ENCODE data around the gene PSMA4.

Gene PSMA4

DNA sequence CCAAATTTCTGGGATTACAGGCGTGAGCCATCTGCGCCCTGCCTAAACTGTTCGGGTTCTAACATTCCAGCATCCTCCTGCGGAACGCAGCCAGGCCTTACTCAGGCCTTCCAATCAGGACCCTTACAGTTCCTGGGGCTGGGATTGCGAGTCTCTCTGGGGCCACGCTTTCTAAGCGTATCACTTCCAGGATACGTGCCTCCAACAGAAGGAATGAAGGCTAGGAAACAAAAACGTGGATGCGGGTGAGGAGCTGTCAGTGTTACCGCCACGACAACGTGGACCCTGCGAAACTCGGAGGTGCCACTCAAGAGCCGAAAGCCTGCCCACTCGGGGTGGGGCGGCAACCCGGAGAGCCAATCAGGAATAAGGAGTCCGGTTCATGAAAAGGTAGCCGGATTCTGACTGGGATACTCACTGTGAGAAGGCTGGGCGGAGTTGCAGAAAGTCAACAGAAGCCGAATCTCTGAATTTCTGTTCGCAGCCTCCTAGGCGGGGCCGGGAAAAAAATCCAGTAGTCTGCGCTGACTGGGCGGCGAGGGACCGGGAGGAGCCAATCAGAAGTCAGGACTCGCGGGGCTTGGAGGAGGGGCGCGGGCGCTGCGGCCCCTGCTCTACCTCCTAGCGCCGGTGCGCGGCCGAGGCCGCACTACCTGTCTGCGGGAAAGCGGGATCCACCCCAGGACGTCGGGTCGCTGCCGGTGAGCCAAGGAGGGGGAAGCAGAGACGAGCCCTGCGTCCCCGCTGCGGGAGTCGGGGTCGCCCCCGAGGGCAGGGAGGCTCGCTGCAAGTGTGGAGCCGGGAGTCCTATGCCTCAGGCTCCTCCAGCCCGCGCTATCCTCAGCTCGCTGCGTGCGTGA, 33.0 kb upstream of the PSMA4 start, which contains the start of gene HYKK (continued):
- TF ChIP-seq, protein P1, sequence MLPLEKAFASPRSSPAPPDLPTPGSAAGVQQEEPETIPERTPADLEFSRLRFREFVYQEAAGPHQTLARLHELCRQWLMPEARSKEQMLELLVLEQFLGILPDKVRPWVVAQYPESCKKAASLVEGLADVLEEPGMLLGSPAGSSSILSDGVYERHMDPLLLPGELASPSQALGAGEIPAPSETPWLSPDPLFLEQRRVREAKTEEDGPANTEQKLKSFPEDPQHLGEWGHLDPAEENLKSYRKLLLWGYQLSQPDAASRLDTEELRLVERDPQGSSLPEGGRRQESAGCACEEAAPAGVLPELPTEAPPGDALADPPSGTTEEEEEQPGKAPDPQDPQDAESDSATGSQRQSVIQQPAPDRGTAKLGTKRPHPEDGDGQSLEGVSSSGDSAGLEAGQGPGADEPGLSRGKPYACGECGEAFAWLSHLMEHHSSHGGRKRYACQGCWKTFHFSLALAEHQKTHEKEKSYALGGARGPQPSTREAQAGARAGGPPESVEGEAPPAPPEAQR (tag by site-specific recombination; IDR thresholded peaks at IDR 0.05) = no peak
- no peak for TF ChIP-seq ZNF311 (tag by site-specific recombination; IDR thresholded peaks at IDR 0.05; ENCODE audit: borderline replicate concordance)
- peak; percentile 26; the same call in 1 of the 2 replicates for TF ChIP-seq SP7 (tag by site-specific recombination; IDR thresholded peaks at IDR 0.05)
- no peak for TF ChIP-seq ZNF558 (tag by site-specific recombination; IDR thresholded peaks at IDR 0.05)
- TF ChIP-seq ZBTB48 (tag by site-specific recombination; IDR thresholded peaks at IDR 0.05) = no peak
- TF ChIP-seq SALL2 (tag by site-specific recombination; IDR thresholded peaks at IDR 0.05; ENCODE audit: borderline replicate concordance) = no peak
- TF ChIP-seq ZNF138 (tag by site-specific recombination; IDR thresholded peaks at IDR 0.05; ENCODE audit: borderline replicate concordance) = no peak
- 0 out of 2 replicates have a peak, but pooled peaks have one; percentile 23 for TF ChIP-seq WT1 (tag by site-specific recombination; IDR thresholded peaks at IDR 0.05)
- no peak for TF ChIP-seq ZNF302 (tag by site-specific recombination; IDR thresholded peaks at IDR 0.05; ENCODE audit: low read depth)
- 0 out of 2 replicates have a peak, but pooled peaks have one; percentile 24 for TF ChIP-seq ZNF792 (tag by site-specific recombination; IDR thresholded peaks at IDR 0.05)
- TF ChIP-seq ZNF121 (tag by site-specific recombination; IDR thresholded peaks at IDR 0.05) = no peak
- peak; percentile 51; the same call in 1 of the 2 replicates for TF ChIP-seq ZBTB7A (tag by site-specific recombination; IDR thresholded peaks at IDR 0.05; ENCODE audit: low read depth)
- TF ChIP-seq ZNF266 (tag by site-specific recombination; IDR thresholded peaks at IDR 0.05; ENCODE audit: low read depth) = no peak
- TF ChIP-seq, protein P2, sequence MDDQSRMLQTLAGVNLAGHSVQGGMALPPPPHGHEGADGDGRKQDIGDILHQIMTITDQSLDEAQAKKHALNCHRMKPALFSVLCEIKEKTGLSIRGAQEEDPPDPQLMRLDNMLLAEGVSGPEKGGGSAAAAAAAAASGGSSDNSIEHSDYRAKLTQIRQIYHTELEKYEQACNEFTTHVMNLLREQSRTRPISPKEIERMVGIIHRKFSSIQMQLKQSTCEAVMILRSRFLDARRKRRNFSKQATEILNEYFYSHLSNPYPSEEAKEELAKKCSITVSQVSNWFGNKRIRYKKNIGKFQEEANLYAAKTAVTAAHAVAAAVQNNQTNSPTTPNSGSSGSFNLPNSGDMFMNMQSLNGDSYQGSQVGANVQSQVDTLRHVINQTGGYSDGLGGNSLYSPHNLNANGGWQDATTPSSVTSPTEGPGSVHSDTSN (CRISPR knock-in tag; IDR thresholded peaks at IDR 0.05) = peak; percentile 58; the same call in 1 of the 2 replicates
- TF ChIP-seq KLF1 (tag by site-specific recombination; IDR thresholded peaks at IDR 0.05) = 0 out of 2 replicates have a peak, but pooled peaks have one; percentile 33
- TF ChIP-seq, protein P3, sequence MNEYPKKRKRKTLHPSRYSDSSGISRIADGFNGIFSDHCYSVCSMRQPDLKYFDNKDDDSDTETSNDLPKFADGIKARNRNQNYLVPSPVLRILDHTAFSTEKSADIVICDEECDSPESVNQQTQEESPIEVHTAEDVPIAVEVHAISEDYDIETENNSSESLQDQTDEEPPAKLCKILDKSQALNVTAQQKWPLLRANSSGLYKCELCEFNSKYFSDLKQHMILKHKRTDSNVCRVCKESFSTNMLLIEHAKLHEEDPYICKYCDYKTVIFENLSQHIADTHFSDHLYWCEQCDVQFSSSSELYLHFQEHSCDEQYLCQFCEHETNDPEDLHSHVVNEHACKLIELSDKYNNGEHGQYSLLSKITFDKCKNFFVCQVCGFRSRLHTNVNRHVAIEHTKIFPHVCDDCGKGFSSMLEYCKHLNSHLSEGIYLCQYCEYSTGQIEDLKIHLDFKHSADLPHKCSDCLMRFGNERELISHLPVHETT (tag by site-specific recombination; IDR thresholded peaks at IDR 0.05) = no peak
- TF ChIP-seq ZNF114 (tag by site-specific recombination; IDR thresholded peaks at IDR 0.05) = no peak
- TF ChIP-seq ZNF629 (tag by site-specific recombination; IDR thresholded peaks at IDR 0.05) = no peak
- TF ChIP-seq, protein P4, sequence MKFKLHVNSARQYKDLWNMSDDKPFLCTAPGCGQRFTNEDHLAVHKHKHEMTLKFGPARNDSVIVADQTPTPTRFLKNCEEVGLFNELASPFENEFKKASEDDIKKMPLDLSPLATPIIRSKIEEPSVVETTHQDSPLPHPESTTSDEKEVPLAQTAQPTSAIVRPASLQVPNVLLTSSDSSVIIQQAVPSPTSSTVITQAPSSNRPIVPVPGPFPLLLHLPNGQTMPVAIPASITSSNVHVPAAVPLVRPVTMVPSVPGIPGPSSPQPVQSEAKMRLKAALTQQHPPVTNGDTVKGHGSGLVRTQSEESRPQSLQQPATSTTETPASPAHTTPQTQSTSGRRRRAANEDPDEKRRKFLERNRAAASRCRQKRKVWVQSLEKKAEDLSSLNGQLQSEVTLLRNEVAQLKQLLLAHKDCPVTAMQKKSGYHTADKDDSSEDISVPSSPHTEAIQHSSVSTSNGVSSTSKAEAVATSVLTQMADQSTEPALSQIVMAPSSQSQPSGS (tag by site-specific recombination; IDR thresholded peaks at IDR 0.05; ENCODE audit: low read depth) = no peak
- TF ChIP-seq, protein P5, sequence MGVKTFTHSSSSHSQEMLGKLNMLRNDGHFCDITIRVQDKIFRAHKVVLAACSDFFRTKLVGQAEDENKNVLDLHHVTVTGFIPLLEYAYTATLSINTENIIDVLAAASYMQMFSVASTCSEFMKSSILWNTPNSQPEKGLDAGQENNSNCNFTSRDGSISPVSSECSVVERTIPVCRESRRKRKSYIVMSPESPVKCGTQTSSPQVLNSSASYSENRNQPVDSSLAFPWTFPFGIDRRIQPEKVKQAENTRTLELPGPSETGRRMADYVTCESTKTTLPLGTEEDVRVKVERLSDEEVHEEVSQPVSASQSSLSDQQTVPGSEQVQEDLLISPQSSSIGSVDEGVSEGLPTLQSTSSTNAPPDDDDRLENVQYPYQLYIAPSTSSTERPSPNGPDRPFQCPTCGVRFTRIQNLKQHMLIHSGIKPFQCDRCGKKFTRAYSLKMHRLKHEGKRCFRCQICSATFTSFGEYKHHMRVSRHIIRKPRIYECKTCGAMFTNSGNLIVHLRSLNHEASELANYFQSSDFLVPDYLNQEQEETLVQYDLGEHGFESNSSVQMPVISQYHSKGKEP (tag by site-specific recombination; IDR thresholded peaks at IDR 0.05) = no peak
- TF ChIP-seq ZNF596 (tag by site-specific recombination; IDR thresholded peaks at IDR 0.05) = no peak
- no peak for TF ChIP-seq ZBTB1 (tag by site-specific recombination; IDR thresholded peaks at IDR 0.05)
- TF ChIP-seq ZNF354C (tag by site-specific recombination; IDR thresholded peaks at IDR 0.05; ENCODE audit: borderline replicate concordance, low read depth) = no peak
- TF ChIP-seq ZNF175 (tag by site-specific recombination; IDR thresholded peaks at IDR 0.05) = no peak
- no peak for TF ChIP-seq GFI1B (tag by site-specific recombination; IDR thresholded peaks at IDR 0.05)
- no peak for TF ChIP-seq ZNF843 (tag by site-specific recombination; IDR thresholded peaks at IDR 0.05)
- no peak for TF ChIP-seq ZNF146 (tag by site-specific recombination; IDR thresholded peaks at IDR 0.05)
- no peak for TF ChIP-seq ZNF623 (tag by site-specific recombination; IDR thresholded peaks at IDR 0.05)
- no peak for TF ChIP-seq ZNF416 (tag by site-specific recombination; IDR thresholded peaks at IDR 0.05)
- TF ChIP-seq ZNF791 (tag by site-specific recombination; IDR thresholded peaks at IDR 0.05) = no peak
- no peak for TF ChIP-seq TRIM28 (IDR thresholded peaks at IDR 0.05; ENCODE audit: borderline replicate concordance, low read length)
- TF ChIP-seq OVOL3 (tag by site-specific recombination; IDR thresholded peaks at IDR 0.05) = no peak
- TF ChIP-seq, protein P6, sequence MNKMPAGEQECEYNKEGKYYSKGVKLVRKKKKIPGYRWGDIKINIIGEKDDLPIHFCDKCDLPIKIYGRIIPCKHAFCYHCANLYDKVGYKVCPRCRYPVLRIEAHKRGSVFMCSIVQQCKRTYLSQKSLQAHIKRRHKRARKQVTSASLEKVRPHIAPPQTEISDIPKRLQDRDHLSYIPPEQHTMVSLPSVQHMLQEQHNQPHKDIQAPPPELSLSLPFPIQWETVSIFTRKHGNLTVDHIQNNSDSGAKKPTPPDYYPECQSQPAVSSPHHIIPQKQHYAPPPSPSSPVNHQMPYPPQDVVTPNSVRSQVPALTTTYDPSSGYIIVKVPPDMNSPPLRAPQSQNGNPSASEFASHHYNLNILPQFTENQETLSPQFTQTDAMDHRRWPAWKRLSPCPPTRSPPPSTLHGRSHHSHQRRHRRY (tag by site-specific recombination; IDR thresholded peaks at IDR 0.05) = no peak

Data from HEK293 (cell line).